Ovary (tissue), 10 donors: ENCODE results near the gene UBE2S. TPM values are rescaled to one million over a fixed set of nuclear protein-coding genes. Genes with fewer than 3 reads are reported as not detected.
A peak's percentile ranks its signal among the peaks of the same experiment; 100 is the strongest.
"Not testable (repeated sequence)": the region's sequence is repeated elsewhere in the genome, so short reads cannot be mapped to it uniquely, and the experiment has no call there.

Source experiments
- DNase-seq, 5 donors: peaks; one replicate each; pipeline ENCODE4 v3.0.0-alpha.2; 2019 to 2020
- H3K27ac ChIP-seq, 2 donors: fragments of 200-600 bp; one replicate each; pipeline versions ENCODE4 v1.5.1 to v1.8.0; 2019 to 2022
- H3K27me3 ChIP-seq: fragments of 200-600 bp; one replicate; pipeline ENCODE4 v1.8.0; 2022
- H3K36me3 ChIP-seq: fragments of 200-600 bp; sonication (generic); one replicate; pipeline ENCODE4 v1.5.1; 2019
- H3K4me1 ChIP-seq: one replicate; pipeline ENCODE4 v1.8.1; 2013; ENCODE audit warnings: mild to moderate bottlenecking, moderate library complexity; ENCODE audit not compliant: insufficient read depth
- H3K4me3 ChIP-seq: fragments of 200-600 bp; sonication (generic); one replicate; pipeline ENCODE4 v1.5.1; 2017
- H3K9me3 ChIP-seq, 2 donors: fragments of 200-600 bp in 1 of 2; sonication (generic) in 1 of 2; one replicate each; pipeline versions ENCODE4 v1.5.1 to v1.8.1; 2013 to 2019; ENCODE audit warnings: mild to moderate bottlenecking in 1 of 2, moderate library complexity in 1 of 2
- CTCF ChIP-seq, 3 donors: fragments of 450-650 bp in 2 of 3; fragments of 200-600 bp in 1 of 3; IDR thresholded peaks; one replicate each; pipeline versions ENCODE4 v1.5.1 to v1.8.0; 2016 to 2022; ENCODE audit warnings: antibody characterized with exemption in 3 of 3, mild to moderate bottlenecking in 1 of 3
- EP300 ChIP-seq: sonication (generic); formaldehyde crosslinking; IDR thresholded peaks from one replicate; pipeline ENCODE4 v1.6.1; 2017; ENCODE audit warnings: antibody characterized with exemption
- POLR2A ChIP-seq: fragments of 450-650 bp; IDR thresholded peaks from one replicate; pipeline ENCODE4 v1.6.1; 2017; ENCODE audit warnings: antibody characterized with exemption, mild to moderate bottlenecking, moderate library complexity
- WGBS, 3 donors: extraction: QIAGEN DNeasy Blood & Tissue Kit in 1 of 3; methylation state at CpG; one replicate each; pipeline versions ENCODE4 v1.1.5 to v1.1.7; 2013 to 2017; 5-methylcytosine and 5-hydroxymethylcytosine counted together
- intact Hi-C, 4 donors: fragments of 100-400 bp; cut with DNase I; formaldehyde crosslinking; loops; one replicate each; pipeline versions ENCODE4 v1.11.0 to v1.15.1; 2022 to 2023
- long read RNA-seq, 3 donors: library from polyadenylated mRNA in 2 of 3; unstranded in 2 of 3; transcript quantifications; one replicate each; pipeline ENCODE4 v2.0.0 and lab custom pipeline, GENCODE V29; 2021 to 2026
- polyA plus RNA-seq, 2 donors: library from polyadenylated mRNA; stranded (reverse); fragments of 200-250 nt in 1 of 2; fragments of 350-450 nt in 1 of 2; fragmentation: Illumina TruSeq in 1 of 2; extraction: RNeasy Lipid Tissue Mini Kit (QIAGEN cat#74804) in 1 of 2; gene quantifications; one replicate each; pipeline ENCODE4 v1.2.3, GENCODE V29; 2013 to 2014
- total RNA-seq, 7 donors: library from RNA; depleted of rRNA in 2 of 7; stranded (reverse); fragments of >200 nt in 2 of 7; fragmentation: NEBNext Ultra II Directional in 3 of 7; extraction: Animal tissue kit (Norgen Biotek cat#: 25700) in 3 of 7; gene quantifications; one replicate each; pipeline versions ENCODE4 v1.1.0 to v1.2.4, GENCODE V29; 2016 to 2023
- donor health status: DM: no; HTN: no; CAD: no; lungs with moderate emphysema.
- donor health status: DM: no; HTN: no; CAD: no.
- donor health status: Bipolar disorder and iron deficiency.
- donor health status: DM: yes; HTN: yes; CAD: no.
- donor health status: DM: no; HTN: no; CAD: no.
- donor health status: DM: yes; HTN: yes; CAD: no.

The UBE2S gene
- 10 to 100 TPM; 10.0 to 30.1 (median 17.9) TPM for total RNA-seq
- polyA plus RNA-seq, result 1 to 10 TPM; 3.2 to 8.2 TPM
- long read RNA-seq, donor 1, partial matches to known transcripts, result 0 of 1 reads
- long read RNA-seq, donor 1, other reads (novel, unspliced or antisense), result 1 of 1 reads
- long read RNA-seq, donor 2, transcript UBE2S-201 (4 exons, 2,548 nt), result major isoform, 203 of 224 reads
- long read RNA-seq, donor 2, partial matches to known transcripts, result 12 of 224 reads
- long read RNA-seq, donor 2, other reads (novel, unspliced or antisense), result 5 of 224 reads
- long read RNA-seq, donor 3, transcript UBE2S-201 (4 exons, 2,548 nt), result major isoform, 47 of 53 reads
- long read RNA-seq, donor 3, partial matches to known transcripts, result 2 of 53 reads
- long read RNA-seq, donor 3, other reads (novel, unspliced or antisense), result 3 of 53 reads

- H3K9me3 ChIP-seq, intact Hi-C loops, H3K27me3 ChIP-seq, H3K36me3 ChIP-seq, H3K4me1 ChIP-seq, DNase-seq: not testable (repeated sequence)
- peak within 1 kb of the TSS; percentile 98 for H3K4me3 ChIP-seq
- WGBS, 3 donors, result 0 to 1% (median 1%) methylated on average over 34 to 36 of the region's 36 CpGs
- peak; percentile 87 for TF ChIP-seq POLR2A
- peak within 1 kb of the TSS; percentile 93 to 98 for H3K27ac ChIP-seq
Observed at GRCh38 chr19:55407550-55407799, at the start of gene UBE2S. Gene UBE2S (minus strand): TSS chr19:55407788. CDS start chr19:55407589, 199 bp downstream.

- no peaks in the 10 kb centered on the region for H3K9me3 ChIP-seq
- intact Hi-C loops, result no loop called here
- no peak overlapping the region for H3K4me3 ChIP-seq
- 80 to 85% (median 82%) methylated on average over 14 of the region's 14 CpGs for WGBS, 3 donors
- H3K4me1 ChIP-seq, result peaks cover 7% of the 10 kb centered on the region
- no peaks in the 10 kb centered on the region for H3K36me3 ChIP-seq
- no peaks in the 10 kb centered on the region for H3K27me3 ChIP-seq
- no peak for TF ChIP-seq EP300
- no peak for TF ChIP-seq CTCF (IDR thresholded peaks at IDR 0.05)
- no peak for TF ChIP-seq POLR2A
- DNase-seq, result no peak
- H3K27ac ChIP-seq, result no peak overlapping the region
Observed at GRCh38 chr19:55456347-55456746, 48.8 kb upstream of the UBE2S start.

- no peaks in the 10 kb centered on the region for H3K36me3 ChIP-seq
- peaks cover 7% of the 10 kb centered on the region for H3K4me1 ChIP-seq
- H3K27me3 ChIP-seq, result no peaks in the 10 kb centered on the region
- no peak overlapping the region for H3K27ac ChIP-seq
- WGBS, 3 donors, result 83 to 90% (median 90%) methylated on average over 11 of the region's 11 CpGs
- H3K9me3 ChIP-seq, result no peaks in the 10 kb centered on the region
- no peak for DNase-seq
- TF ChIP-seq CTCF (IDR thresholded peaks at IDR 0.05) (no peak), EP300 (no peak), POLR2A (no peak)
- intact Hi-C loops, result no loop called here
- no peak overlapping the region for H3K4me3 ChIP-seq
Observed at GRCh38 chr19:55455576-55456235, 48.1 kb upstream of the UBE2S start.

GRCh38 chr19:55454787-55455243 lies 47.2 kb upstream of the UBE2S start:
- WGBS, 3 donors, result 71 to 79% (median 76%) methylated on average over 13 to 14 of the region's 14 CpGs
- no peak overlapping the region for H3K27ac ChIP-seq
- intact Hi-C loops, result no loop called here

More at GRCh38 chr19:55454787-55455243, 47.2 kb upstream of the UBE2S start:
- no peak for DNase-seq
- H3K36me3 ChIP-seq, result no peaks in the 10 kb centered on the region
- H3K4me3 ChIP-seq, result no peak overlapping the region
- no peaks in the 10 kb centered on the region for H3K27me3 ChIP-seq
- no peaks in the 10 kb centered on the region for H3K9me3 ChIP-seq
- TF ChIP-seq EP300 (no peak), CTCF (IDR thresholded peaks at IDR 0.05) (peak in 1 of 3 donors; percentile 10)
- H3K4me1 ChIP-seq, result peaks cover 7% of the 10 kb centered on the region
